SU-DHL-6 (cell line): ENCODE measurements around the gene GLIPR2.

Experiments used
- CTCF ChIP-seq: fragments of 200-600 bp; sonication (generic); IDR thresholded peaks from one replicate; pipeline ENCODE4 v1.5.1; 2017; ENCODE audit warnings: antibody characterized with exemption, mild to moderate bottlenecking, low read length, moderate library complexity; ENCODE audit not compliant: insufficient read depth, poor library complexity, severe bottlenecking
- EZH2phosphoT487 ChIP-seq: fragments of 200-600 bp; sonication (generic), shearing (Covaris generic); conservative IDR thresholded peaks from 2 replicates; pipeline ENCODE4 v1.6.1; 2018; ENCODE audit warnings: mild to moderate bottlenecking, antibody characterized with exemption, low read length, moderate library complexity, mixed read lengths

- TF ChIP-seq CTCF (no peak), EZH2phosphoT487 (no peak)
These were observed 8.8 kb upstream of the GLIPR2 start for GRCh38 chr9:36127652-36128244.
